A549 (cell line): ENCODE measurements around the gene C1orf35. TPM values are rescaled to one million over a fixed set of nuclear protein-coding genes. Genes with fewer than 3 reads are reported as not detected.

Source experiments
- ATAC-seq, 2 experiments: fragments of 200-7000 bp in 1 of 2; fragments of >200 bp in 1 of 2; cut with Nextera tagmentation in 1 of 2; cut with Tn5 transposase in 1 of 2; 3 replicates each; pipeline versions ENCODE4 v1.8.0 to v1.9.1; 2018 to 2020; ENCODE audit warnings: mild to moderate bottlenecking in 1 of 2, moderate library complexity in 1 of 2
- CTCF ChIA-PET: fragments of 300-600 bp; sonication (Branson Sonifier 250); formaldehyde crosslinking; extraction: SDS; loops from one replicate; lab custom pipeline; 2021; ENCODE audit warnings: antibody characterized with exemption, inconsistent platforms; lab: Yijun Ruan, JAX
- POLR2A ChIA-PET: fragments of 350-600 bp; formaldehyde crosslinking; extraction: SDS; loops from one replicate; lab custom pipeline; 2021; ENCODE audit warnings: antibody characterized with exemption, inconsistent platforms; lab: Yijun Ruan, JAX
- DNase-seq, 2 experiments: peaks; one replicate each; pipeline versions ENCODE4 v3.0.0 to v3.0.0-alpha.2; 2011 to 2016; ENCODE audit warnings: low read depth in 1 of 2, low spot score in 1 of 2
- FAIRE-seq: peaks from 2 replicates; lab custom pipeline; 2011; peaks lifted over from hg19 to GRCh38; lab: Jason Lieb, UNC
- H3K27ac ChIP-seq, 2 experiments: fragments of >200 bp; sonication (Bioruptor Twin); formaldehyde crosslinking; 3 replicates each; pipeline ENCODE4 v1.5.1; 2016 to 2017
- H3K4me1 ChIP-seq: fragments of >200 bp; sonication (Bioruptor Twin); formaldehyde crosslinking; 3 replicates; pipeline ENCODE4 v1.6.1; 2016
- H3K4me2 ChIP-seq: fragments of >200 bp; sonication (Bioruptor Twin); formaldehyde crosslinking; 3 replicates; pipeline ENCODE4 v1.6.1; 2016
- H3K4me3 ChIP-seq: fragments of >200 bp; sonication (Bioruptor Twin); formaldehyde crosslinking; 3 replicates; pipeline ENCODE4 v1.5.1; 2016
- H3K9me3 ChIP-seq: fragments of >200 bp; sonication (Bioruptor Twin); formaldehyde crosslinking; 3 replicates; pipeline ENCODE4 v1.6.1; 2016
- ATOH8 ChIP-seq: fragments of 250-450 bp; sonication (Bioruptor Pico); IDR thresholded peaks from 2 replicates; pipeline ENCODE4 v1.5.0; 2020; ENCODE audit warnings: low read depth, mild to moderate bottlenecking, moderate library complexity
- BHLHE40 ChIP-seq: IDR thresholded peaks from 2 replicates; pipeline ENCODE4 v1.6.1; 2012; ENCODE audit warnings: low read depth, low read length, inconsistent platforms
- CTCF ChIP-seq: fragments of >200 bp; sonication (Bioruptor Twin); formaldehyde crosslinking; IDR thresholded peaks from 3 replicates; pipeline ENCODE4 v1.5.1; 2016
- FOSL2 ChIP-seq, 2 experiments: fragments of 450-650 bp in 1 of 2; fragments of >200 bp in 1 of 2; sonication (Bioruptor Twin) in 1 of 2; formaldehyde crosslinking; IDR thresholded peaks; 2 replicates each; pipeline versions ENCODE4 v1.5.0 to v1.6.1; 2016 to 2020; ENCODE audit warnings: mild to moderate bottlenecking in 1 of 2, moderate library complexity in 1 of 2
- HOXB13 ChIP-seq: fragments of 250-450 bp; sonication (Bioruptor Pico); IDR thresholded peaks from 2 replicates; pipeline ENCODE4 v1.5.0; 2020; ENCODE audit warnings: low read depth, mild to moderate bottlenecking, moderate library complexity
- JUNB ChIP-seq: fragments of >200 bp; sonication (Bioruptor Twin); formaldehyde crosslinking; IDR thresholded peaks from 2 replicates; pipeline ENCODE4 v1.6.1; 2016
- MAX ChIP-seq: IDR thresholded peaks from 2 replicates; pipeline ENCODE4 v1.6.1; 2012
- NFE2L2 ChIP-seq: fragments of 150-350 bp; conservative IDR thresholded peaks from 2 replicates; pipeline ENCODE4 v1.6.1; 2014; ENCODE audit warnings: low read length
- ZFP36 ChIP-seq: fragments of 450-650 bp; IDR thresholded peaks from 2 replicates; pipeline ENCODE4 v1.6.1; 2014; ENCODE audit warnings: borderline replicate concordance; ENCODE audit not compliant: partially characterized antibody
- WGBS: methylation state at CpG from one replicate; pipeline ENCODE4 v1.1.6; 2017; ENCODE audit errors: missing lambda C conversion rate; 5-methylcytosine and 5-hydroxymethylcytosine counted together
- polyA plus RNA-seq, 4 experiments: library from polyadenylated mRNA; depleted of rRNA in 3 of 4; stranded (reverse); fragments of >200 nt; fragmentation: RNase III in 1 of 4; extraction: RNeasy Plus Mini Kit Qiagen cat#74134 plus additional on column Dnase treatment in 1 of 4; gene quantifications; 2 replicates in 3 of 4; 3 replicates in 1 of 4; pipeline ENCODE4 v1.2.3, GENCODE V29; 2011 to 2017

The C1orf35 gene
- polyA plus RNA-seq, 2 of the 4 experiments (the other 2 are of a cell fraction), result 9.8 to 28.9 TPM

- peak overlapping the region; percentile 85 to 91 for H3K27ac ChIP-seq
- ChIA-PET POLR2A (interaction anchor here (0.8 kb wide), 1 partner anchor 20 kb away, joined by 3 read pairs; the partner anchor contains the start of gene ARF1), CTCF (interaction anchor here (0.9 to 1.2 kb wide), 4 partner anchors 10 to 103 kb away, joined by 3 to 6 read pairs (median 4); no protein-coding TSS in a partner anchor)
- peaks cover 10% of the 10 kb centered on the region; the same call in 2 of the 3 replicates for H3K4me1 ChIP-seq
- FAIRE-seq (no peak), DNase-seq (peak; percentile 55 to 76), ATAC-seq (peak; percentile 44 to 69)
- TF ChIP-seq MAX, result 0 out of 2 replicates have a peak, but pooled peaks have one; percentile 4
- no peak for TF ChIP-seq BHLHE40
- peak; percentile 8; the same call in 1 of the 3 replicates for TF ChIP-seq CTCF
- no peak for TF ChIP-seq ZFP36
- H3K4me3 ChIP-seq, result peak overlapping the region; percentile 93
- 5% methylated on average over 11 of the region's 73 CpGs for WGBS
- H3K4me2 ChIP-seq, result peak overlapping the region; percentile 84
- no peaks in the 10 kb centered on the region for H3K9me3 ChIP-seq
These were observed 933 bp downstream of the C1orf35 start for GRCh38 chr1:228101994-228102790.

- FAIRE-seq, result no peak
- CTCF ChIA-PET, result interaction anchor here (0.9 to 1.2 kb wide), 4 partner anchors 9 to 102 kb away, joined by 3 to 6 read pairs (median 4); no protein-coding TSS in a partner anchor
- POLR2A ChIA-PET, result interaction anchor here (0.8 kb wide), 1 partner anchor 20 kb away, joined by 3 read pairs; the partner anchor contains the start of gene ARF1
- Histone ChIP-seq H3K4me2 (peak overlapping the region; percentile 84), H3K4me3 (peak overlapping the region; percentile 93), H3K27ac (peak overlapping the region; percentile 85 to 91; a peak in 4 of 6 replicates), H3K4me1 (peaks cover 10% of the 10 kb centered on the region; the same call in 2 of the 3 replicates), H3K9me3 (no peaks in the 10 kb centered on the region)
- DNase-seq, result no peak
- 0 out of 2 replicates have a peak, but pooled peaks have one; percentile 3 for TF ChIP-seq MAX
- TF ChIP-seq FOSL2 (IDR thresholded peaks at IDR 0.05), result no peak
- no peak for TF ChIP-seq FOSL2 (CRISPR knock-in tag; IDR thresholded peaks at IDR 0.05)
- no peak for TF ChIP-seq HOXB13 (CRISPR knock-in tag)
- ATAC-seq, result peak in 1 of 2 experiments; percentile 1; a peak in 2 of 6 replicates
- 60% methylated on average over 15 of the region's 15 CpGs for WGBS
These were observed 1.5 kb downstream of the C1orf35 start for GRCh38 chr1:228101614-228101993.

GRCh38 chr1:228100822-228101613 lies 2.1 kb downstream of the C1orf35 start:
- TF ChIP-seq ATOH8, result no peak
- no peak for TF ChIP-seq FOSL2 (IDR thresholded peaks at IDR 0.05)
- no peak for TF ChIP-seq FOSL2 (CRISPR knock-in tag; IDR thresholded peaks at IDR 0.05)
- no peak for TF ChIP-seq NFE2L2
- no peak for TF ChIP-seq HOXB13 (CRISPR knock-in tag)
- TF ChIP-seq JUNB, result no peak
- H3K4me3 ChIP-seq, result no peak overlapping the region
- DNase-seq (no peak), ATAC-seq (no peak), FAIRE-seq (no peak)
- H3K9me3 ChIP-seq, result no peaks in the 10 kb centered on the region
- ChIA-PET POLR2A (interaction anchor here (1.3 kb wide), 1 partner anchor 64 kb away, joined by 9 read pairs; the partner anchor contains the start of gene IBA57), CTCF (interaction anchor here (0.9 to 1.4 kb wide), 7 partner anchors 9 to 101 kb away, joined by 3 to 6 read pairs (median 4); no protein-coding TSS in a partner anchor)
- 82% methylated on average over 10 of the region's 12 CpGs for WGBS
- peaks cover 10% of the 10 kb centered on the region; the same call in 2 of the 3 replicates for H3K4me1 ChIP-seq
- H3K4me2 ChIP-seq, result peak overlapping the region; percentile 84
- no peak overlapping the region; a peak in 1 of 6 replicates for H3K27ac ChIP-seq
